ENCODE measurements around the gene CDC16.

The CDC16 gene

GRCh38 chr13:114235697-114236096, 1.0 kb downstream of the CDC16 start:
- no peak for TF ChIP-seq CTCF (IDR thresholded peaks at IDR 0.05; ENCODE audit: low read depth, low read length)
- DNase-seq (ENCODE audit: extremely low read depth, low read depth) = no peak

GRCh38 chr13:114236227-114236626, 1.5 kb downstream of the CDC16 start:
- no peak for TF ChIP-seq CTCF (IDR thresholded peaks at IDR 0.05; ENCODE audit: low read depth, low read length)
- DNase-seq (ENCODE audit: extremely low read depth, low read depth) = no peak

- no peak for TF ChIP-seq CTCF (IDR thresholded peaks at IDR 0.05; ENCODE audit: low read depth, low read length)
- no peak for DNase-seq (ENCODE audit: extremely low read depth, low read depth)
Observed at GRCh38 chr13:114237415-114238112, 2.9 kb downstream of the CDC16 start.

- no peak for TF ChIP-seq CTCF (IDR thresholded peaks at IDR 0.05; ENCODE audit: low read depth, low read length)
- no peak for DNase-seq (ENCODE audit: extremely low read depth, low read depth)
Observed at GRCh38 chr13:114241918-114242317, 7.2 kb downstream of the CDC16 start.

- no peak for TF ChIP-seq CTCF (IDR thresholded peaks at IDR 0.05; ENCODE audit: low read depth, low read length)
- no peak for DNase-seq (ENCODE audit: extremely low read depth, low read depth)
Observed at GRCh38 chr13:114243971-114244370, 9.3 kb downstream of the CDC16 start.

- TF ChIP-seq CTCF (IDR thresholded peaks at IDR 0.05; ENCODE audit: low read depth, low read length) = no peak
- no peak for DNase-seq (ENCODE audit: extremely low read depth, low read depth)
Observed at GRCh38 chr13:114244637-114245036, 9.9 kb downstream of the CDC16 start.

- no peak for TF ChIP-seq CTCF (IDR thresholded peaks at IDR 0.05; ENCODE audit: low read depth, low read length)
- peak; percentile 19 for DNase-seq (ENCODE audit: extremely low read depth, low read depth)
Observed at GRCh38 chr13:114248011-114248410, 13.3 kb downstream of the CDC16 start.
